ENCODE results near the gene GEMIN7.

The GEMIN7 gene

DNA sequence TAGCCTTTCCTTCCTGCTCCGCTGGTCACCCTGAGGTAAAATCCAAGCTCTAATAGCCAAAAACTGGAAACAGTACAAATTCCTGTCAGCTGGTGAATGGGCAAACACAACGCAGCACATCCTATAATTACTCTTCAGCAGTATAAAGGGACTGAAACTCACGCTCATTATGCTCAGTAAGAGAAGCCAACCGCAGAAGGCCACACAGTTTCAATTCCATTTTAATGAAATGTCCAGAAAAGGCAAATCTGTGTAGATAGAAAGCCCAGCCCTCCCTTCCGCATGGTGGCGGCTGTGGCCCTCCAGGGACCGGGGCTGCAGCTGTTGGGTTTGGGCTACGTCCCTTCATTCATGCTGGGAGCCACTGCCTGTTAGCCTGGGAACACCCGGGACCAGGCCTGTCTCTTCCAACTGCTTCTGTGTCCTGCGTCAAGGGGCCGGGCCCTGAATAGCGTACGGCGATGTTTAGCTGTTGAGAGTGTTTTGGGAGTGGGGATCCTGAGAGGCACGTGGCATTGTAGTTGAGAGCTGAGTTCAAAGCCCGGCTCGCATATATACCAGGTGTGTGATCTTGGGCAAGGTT is 58.2 kb downstream of the GEMIN7 start:
- no peaks in the 10 kb centered on the region for H3K9me3 Mint-ChIP-seq
- no peak for DNase-seq (ENCODE audit: low spot score in 2 of 2)
- peaks cover 14% of the 10 kb centered on the region for H3K36me3 Mint-ChIP-seq
- no peak overlapping the region for H3K4me3 Mint-ChIP-seq
- H3K4me1 Mint-ChIP-seq, result peaks cover 23% of the 10 kb centered on the region
- H3K27ac Mint-ChIP-seq, result peak overlapping the region; percentile 41
- ATAC-seq, result no peak

DNA sequence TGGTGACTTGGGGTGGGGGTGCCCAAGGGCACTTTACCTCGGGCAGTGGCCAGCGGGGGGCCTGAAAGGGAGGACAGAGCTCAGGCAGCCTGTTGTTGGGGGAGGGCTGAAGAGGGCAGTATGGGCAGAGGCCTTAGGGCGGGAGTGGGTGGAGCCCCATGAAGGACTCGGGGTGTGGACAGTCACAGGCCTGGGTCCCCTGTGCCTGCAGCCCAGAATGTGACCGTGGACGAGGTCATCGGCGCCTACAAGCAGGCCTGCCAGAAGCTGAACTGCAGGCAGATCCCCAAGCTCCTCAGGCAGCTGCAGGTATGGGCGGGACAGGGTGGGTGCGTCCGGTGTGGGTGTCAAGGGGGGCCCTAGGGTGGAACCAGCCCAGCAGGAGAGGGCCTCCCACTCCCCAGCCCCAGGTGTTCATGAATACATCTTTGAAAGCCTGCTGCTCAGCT is 59.3 kb downstream of the GEMIN7 start:
- no peak for ATAC-seq
- no peak overlapping the region for H3K4me3 Mint-ChIP-seq
- peak overlapping the region; percentile 51 for H3K27ac Mint-ChIP-seq
- peaks cover 30% of the 10 kb centered on the region for H3K4me1 Mint-ChIP-seq
- H3K9me3 Mint-ChIP-seq, result no peaks in the 10 kb centered on the region
- DNase-seq (ENCODE audit: low spot score in 2 of 2), result no peak
- H3K36me3 Mint-ChIP-seq, result peaks cover 24% of the 10 kb centered on the region

DNA sequence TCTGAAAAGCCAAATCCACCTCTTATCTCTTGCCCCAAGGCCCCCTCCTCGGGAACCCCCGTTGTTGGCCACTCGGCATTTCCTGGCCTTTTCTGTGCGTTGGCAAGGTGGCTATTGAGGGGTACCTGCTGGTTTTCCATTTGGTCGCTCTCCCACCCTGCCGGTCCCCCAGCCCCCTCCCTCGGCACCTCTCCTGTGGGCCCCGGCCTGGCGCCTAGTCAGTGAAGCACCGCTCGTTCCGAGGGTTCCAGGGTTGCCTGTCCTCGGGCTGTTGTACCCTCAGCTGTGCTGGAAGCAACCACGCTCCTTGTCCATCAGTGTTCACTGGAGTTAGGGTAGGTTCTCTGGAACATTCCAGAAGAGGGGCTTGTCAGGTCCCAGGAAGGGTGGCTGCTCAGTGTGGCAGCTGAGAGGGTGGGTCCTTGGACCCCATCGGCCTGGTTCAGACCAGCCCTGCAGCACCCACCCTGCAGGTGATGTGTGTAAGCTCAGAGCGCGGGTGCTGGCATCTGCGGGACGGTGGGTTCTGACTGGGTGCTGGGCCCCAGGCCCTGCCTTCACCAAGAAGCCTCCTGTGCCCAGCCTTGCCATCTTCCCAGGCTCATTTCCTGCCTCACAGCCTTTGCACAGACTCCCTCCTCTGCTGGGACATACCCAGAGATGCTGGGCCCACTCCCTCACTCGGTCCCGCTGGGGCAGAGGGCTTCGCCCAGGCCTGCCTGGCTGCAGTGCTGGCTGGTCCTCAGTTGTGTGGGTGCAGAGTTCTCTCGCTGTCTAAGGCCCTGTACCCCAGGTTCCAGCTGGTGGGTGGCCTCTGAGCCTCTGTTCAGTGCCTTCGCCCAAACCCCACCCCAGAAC is 60.5 kb downstream of the GEMIN7 start:
- DNase-seq (ENCODE audit: low spot score in 2 of 2), result no peak
- H3K27ac Mint-ChIP-seq, result no peak overlapping the region
- H3K9me3 Mint-ChIP-seq, result no peaks in the 10 kb centered on the region
- H3K4me3 Mint-ChIP-seq, result no peak overlapping the region
- H3K36me3 Mint-ChIP-seq, result peaks cover 33% of the 10 kb centered on the region
- H3K4me1 Mint-ChIP-seq, result peaks cover 23% of the 10 kb centered on the region
- ATAC-seq, result peak; percentile 12

DNA sequence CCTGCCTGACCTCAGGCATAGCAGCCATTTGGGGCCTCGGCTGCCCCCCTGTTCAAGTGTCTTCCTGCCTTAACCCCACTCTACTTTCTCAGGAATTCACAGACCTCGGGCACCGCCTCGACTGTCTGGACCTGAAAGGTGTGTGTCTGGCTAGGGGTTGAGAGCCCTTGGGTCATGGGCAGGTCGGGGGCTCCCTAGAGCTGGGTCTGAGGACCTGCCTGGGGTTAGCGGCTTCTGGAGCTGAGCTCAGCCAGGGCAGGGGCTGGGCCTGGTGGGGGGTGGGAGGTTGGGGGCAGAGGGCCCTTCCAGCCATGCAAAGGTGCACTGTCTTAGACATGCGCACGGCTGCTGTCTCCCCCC is 61.1 kb downstream of the GEMIN7 start:
- Mint-ChIP-seq H3K9me3 (no peaks in the 10 kb centered on the region), H3K4me3 (no peak overlapping the region), H3K36me3 (peaks cover 33% of the 10 kb centered on the region), H3K4me1 (peaks cover 23% of the 10 kb centered on the region), H3K27ac (no peak overlapping the region)
- DNase-seq (ENCODE audit: low spot score in 2 of 2), result no peak
- no peak for ATAC-seq

DNA sequence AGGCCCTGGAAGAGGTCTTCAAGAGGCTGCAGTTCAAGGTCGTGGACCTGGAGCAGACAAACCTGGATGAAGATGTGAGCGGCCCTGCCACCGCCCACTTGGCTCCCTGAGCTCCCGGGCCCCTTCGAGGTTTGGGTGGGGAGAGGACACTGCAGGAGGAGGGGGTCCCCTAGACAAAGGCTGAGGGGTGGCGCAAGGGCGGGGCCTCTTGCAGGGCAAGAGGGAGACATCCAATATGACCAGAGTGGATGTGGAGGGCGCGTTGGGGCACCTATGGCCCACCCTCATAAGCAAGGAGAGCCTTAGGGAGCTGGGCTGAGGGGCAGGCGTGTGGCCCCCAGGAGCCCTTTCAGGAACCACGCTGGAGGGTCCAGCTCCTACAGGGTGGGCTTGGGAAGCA is 61.5 kb downstream of the GEMIN7 start:
- Mint-ChIP-seq H3K4me3 (no peak overlapping the region), H3K36me3 (peaks cover 33% of the 10 kb centered on the region), H3K4me1 (peaks cover 23% of the 10 kb centered on the region), H3K9me3 (no peaks in the 10 kb centered on the region), H3K27ac (no peak overlapping the region)
- DNase-seq (ENCODE audit: low spot score in 2 of 2) (no peak), ATAC-seq (no peak)

Data from stimulated activated effector memory CD8-positive, alpha-beta T cell treated with anti-CD3 and anti-CD28 coated beads, Interleukin-12 subunit alpha, Interleukin-12 subunit beta, amount 100 ng/mL, for 72 hours (primary cell).